GM18907 (cell line): ENCODE results near the gene ENPP6.
A peak's percentile ranks its signal among the peaks of the same experiment; 100 is the strongest.

Experiments used
- ATAC-seq: cut with Tn5 transposase; IDR thresholded peaks from one replicate; pipeline ENCODE4 v1.9.1; 2021; ENCODE audit warnings: mild to moderate bottlenecking, moderate library complexity; ENCODE audit not compliant: unreplicated experiment

The ENPP6 gene

DNA sequence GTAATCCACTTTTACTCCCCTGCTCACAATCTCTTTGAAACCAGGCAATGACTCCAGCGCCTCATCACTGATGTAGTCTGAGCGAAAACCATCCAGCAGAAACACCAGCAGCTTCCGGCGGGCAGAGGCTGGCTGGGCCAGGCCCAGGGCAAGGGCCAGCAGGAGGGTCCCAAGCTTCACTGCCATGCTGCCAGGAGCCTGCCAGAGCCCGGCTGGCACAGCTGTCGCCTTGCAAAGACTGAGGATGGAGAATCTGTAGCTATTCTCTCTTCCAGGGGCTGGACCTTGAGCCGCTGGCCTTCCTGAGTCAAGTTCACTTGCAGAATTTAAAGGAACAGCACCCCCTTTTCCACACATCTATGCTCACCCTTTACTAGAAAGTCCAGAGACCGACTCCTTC lies at the start of gene ENPP6:
Gene ENPP6 (minus strand): TSS at position 240 of the 400 bp plus-strand sequence. CDS start 54 bp downstream, at position 186.
- ATAC-seq = no peak

DNA sequence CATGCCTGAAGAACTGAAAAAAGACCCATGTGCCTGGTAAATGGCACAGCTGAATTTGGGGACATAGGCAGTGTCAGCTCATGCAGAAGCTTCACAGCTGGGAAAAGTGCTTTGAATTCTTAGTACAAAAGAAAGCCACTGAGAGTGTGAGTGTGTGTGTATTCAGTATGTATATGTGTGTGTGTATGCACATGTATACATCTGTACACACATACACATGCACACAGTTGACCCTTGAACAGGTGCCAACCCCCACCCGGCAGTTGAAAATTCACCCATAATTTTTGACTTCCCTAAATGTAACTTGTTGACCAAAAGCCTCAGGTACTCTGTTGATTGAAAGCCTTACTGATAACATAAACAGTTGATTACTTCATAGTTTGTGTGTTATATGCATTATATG lies 49.5 kb upstream of the ENPP6 start:
- ATAC-seq = no peak

DNA sequence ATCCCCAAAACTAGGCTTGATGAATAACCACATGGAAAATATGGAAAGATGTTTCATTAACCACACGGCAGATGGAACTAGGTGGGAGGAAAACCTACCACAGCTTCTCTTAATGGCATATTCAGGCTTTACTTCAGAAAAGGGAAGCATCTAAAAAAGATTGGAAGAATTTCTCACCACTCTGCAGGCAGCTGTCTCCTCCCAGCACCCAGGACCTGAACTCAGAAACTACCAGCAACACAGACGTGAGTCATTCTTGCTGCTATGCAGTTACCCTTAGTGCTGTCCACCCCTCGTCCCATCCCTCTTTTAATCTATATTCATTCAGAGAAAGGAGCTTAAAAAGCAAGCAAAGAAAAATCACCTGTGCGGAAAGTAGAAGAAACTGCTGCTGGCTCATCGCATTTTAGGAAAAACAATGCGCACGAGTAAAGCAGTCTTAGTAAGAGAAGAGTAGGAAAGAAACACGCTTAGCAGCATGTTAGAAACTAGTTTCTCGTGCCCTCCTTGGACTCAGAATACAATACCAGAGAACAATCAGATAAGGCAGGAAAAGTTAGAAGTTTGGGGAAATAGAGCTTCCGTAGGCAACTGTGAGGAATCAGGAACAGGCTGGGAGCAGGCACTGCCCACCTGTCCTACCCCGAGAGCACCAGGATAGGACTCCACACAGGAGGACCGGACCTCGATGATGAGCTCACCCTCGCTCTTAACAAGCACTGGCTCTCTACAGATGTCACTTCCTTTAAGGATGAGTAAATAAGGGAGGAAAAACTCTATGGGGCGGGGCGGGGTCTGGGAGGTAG lies 48.1 kb upstream of the ENPP6 start:
- ATAC-seq = no peak

DNA sequence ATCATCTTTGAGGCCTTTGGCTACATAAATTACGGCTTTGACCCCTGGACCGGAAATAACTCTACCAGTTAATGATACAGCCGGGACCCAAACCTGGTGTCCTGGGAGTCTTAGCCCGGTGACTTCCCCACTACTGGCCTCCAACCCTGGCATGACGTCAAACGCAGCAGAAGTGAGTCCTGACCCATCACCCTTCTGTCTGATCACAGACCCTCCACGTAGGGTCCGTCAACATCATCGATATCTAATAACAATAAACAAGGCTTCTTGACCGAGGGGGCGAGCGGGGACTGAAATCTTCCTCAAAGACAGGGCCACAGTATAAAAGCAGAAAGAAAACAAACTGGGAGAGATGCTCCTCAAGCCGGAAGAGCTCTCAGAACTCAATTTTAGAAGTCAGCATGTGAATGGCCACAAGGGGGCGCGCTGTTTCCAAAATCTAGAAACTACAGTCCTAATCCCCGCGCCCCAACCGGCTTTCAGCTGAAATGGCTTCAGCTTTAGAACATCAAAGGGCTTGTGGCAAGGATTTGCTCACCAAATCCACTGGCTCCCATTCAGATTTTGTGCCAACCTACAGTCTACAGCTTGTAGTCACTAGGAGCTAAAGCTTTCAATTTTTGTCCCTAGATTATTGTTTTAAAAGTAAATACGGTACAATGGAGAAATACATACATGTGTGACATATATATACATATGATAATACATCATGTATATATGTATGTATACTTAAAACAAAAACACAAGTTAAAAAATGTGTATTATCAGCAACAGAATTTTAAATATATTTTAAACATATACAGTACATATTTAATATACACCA lies 46.4 kb upstream of the ENPP6 start:
- peak; percentile 36 for ATAC-seq

DNA sequence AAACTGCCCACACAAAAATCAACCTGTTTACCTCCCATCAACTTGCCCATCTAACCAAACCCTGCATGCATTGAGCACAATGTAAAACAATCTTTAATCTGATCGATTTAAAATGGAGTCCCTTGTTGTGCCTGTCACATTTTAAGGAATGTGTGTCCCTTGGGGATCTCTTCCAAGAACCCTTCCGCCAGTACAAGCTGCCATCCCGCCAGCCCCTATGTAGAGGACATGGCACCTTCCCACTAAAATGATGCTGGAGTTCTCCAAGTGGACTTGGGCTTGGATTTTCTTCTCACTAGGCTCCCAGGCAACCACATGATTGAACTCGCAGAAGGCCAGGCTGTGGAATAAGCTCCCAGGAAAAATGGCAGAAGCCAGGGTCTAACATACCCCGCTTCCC lies 45.8 kb upstream of the ENPP6 start:
- ATAC-seq = no peak

DNA sequence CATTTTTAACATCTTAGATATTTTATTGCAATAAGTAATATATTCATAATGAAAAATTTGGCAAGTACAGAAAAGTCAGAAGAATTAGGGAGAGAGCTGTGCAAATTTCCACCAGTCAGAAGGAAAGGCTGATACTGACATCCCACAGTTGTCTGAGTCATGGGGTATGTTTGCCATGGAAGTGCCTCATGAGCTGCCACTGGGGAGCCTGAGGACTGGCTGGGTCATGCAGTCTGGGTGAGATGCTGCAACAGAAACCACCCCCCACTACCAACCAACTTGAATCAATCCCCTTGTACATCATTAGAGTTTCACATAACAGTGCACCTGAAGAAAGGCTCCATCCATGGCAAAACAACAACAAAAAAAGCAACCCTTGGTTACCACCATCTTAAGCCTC lies 45.2 kb upstream of the ENPP6 start:
- no peak for ATAC-seq

DNA sequence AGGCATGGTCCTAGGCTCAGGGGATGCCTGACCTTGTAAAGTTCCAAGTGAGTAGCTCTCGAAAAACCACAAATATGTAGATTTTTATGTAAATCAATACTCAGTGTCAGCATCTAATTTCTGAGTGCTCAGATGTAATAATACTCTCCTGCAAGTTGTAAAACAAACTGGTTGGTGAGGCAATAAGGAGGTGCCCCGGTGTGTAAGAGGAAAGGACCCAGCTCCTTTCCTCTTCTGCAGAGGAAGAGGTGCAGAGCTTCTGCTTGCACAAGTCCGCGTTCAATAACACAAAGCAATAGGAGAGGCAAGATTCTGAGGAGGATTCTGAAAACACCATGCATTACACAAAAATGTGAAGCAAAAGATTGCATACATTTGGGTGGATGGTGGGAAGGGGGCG lies 43.6 kb upstream of the ENPP6 start:
- ATAC-seq = no peak

DNA sequence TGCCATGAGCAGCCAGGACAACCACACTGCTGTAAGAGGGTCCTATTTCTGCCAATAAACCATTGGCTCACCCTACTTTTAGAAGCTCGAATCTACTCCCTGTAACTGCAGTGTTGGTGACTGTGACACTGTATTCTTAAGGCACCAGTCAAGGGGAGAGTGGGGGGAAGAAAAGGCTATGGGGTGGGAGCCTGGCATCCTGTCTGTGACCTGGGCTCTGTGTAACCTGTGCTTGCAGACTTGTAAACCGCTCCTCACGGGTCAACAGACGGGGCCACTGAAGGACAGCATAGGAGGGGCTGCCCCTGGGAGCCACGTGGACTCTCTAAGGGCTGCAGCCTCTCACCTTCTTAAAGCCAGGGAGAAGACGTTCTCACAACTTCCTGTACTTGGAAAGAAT lies 42.2 kb upstream of the ENPP6 start:
- ATAC-seq = no peak

DNA sequence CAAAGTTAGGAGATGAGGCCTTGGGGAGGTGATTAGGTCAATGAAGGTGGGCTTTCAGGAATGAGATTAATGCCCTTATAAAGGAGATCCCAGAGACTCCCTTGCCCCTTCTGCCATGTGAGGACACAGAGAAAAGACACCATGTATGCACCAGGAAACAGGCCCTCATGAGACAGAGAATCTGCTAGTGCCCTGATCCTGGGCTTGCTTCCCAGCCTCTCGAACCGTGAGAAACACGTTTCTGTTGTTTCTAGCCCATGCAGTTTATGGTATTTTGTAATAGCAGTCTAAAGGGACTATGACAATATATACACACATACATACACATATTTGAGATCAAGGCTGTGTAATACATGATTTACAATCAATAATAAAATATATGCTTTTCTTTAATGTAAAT lies 41.4 kb upstream of the ENPP6 start:
- no peak for ATAC-seq

DNA sequence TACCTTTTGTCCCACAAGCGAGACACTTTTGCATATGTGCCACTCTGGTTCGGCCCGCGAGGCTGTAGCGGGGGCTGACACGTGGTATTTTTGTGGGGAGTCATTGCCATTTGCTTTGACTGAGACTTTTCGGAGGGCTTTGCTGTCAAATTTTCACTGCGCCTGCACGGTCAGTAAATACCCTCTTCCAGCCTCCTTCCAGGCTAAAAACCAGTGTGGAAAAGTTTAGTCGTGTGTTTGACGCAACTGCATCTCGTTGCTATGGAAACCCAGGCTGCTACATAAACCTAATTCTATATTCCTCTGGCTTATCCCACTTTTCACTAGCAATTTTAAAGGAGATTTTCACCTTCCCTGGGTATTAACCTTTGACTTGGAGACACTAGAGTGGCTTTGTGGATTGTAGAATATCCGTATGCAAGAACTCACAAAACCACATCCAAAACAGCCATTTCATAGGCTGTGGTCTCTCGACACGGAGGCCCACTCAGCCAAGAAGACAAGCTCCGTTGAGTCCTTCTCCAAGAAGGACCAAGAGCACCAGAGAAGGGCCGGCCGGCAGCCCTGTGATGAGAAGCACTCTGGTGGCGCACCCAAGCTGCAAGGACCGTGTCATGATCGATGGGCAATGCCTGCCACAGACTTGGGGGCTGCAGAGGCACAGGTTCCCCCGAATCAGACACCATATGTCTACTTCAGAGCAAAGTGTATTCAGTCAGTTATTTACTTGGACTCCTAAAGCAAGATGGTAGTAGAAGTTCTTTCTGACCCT lies 38.4 kb upstream of the ENPP6 start:
- no peak for ATAC-seq

DNA sequence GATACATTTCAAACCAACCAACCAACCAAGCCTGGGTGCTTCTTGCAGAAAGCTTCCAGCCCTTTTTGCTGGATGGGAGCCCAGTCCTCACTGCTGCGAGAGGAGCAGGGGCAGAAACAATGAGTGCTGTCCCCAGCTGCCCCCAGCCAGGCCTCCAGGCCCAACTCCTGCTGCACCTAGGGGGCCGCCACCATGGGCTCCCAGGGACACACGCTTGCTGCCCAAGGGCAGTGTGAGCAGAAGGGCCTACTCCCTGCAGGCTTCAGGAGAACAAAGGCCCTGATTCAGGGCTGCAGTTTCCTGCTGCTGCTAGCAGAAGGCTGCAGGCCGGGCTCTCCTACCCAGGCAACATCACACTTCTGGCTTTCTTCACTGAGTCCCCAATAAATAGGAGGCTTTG lies 37.7 kb upstream of the ENPP6 start:
- ATAC-seq = no peak

DNA sequence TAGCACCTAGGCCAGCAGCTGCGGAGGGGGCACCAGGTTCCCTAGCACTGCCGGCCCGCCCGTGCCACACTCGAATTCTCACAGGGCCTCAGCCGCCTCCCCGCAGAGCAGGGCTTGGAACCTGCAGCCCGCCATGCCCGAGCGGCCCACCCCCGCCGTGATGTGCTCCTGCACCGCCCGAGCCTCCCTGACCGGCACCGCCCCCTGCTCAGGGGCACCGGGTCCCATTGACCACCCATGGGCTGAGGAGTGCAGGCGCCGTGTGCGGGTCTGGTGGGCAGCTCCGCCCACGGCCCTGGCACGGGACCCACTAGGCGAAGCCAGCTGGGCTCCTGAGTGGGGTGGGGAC lies 35.4 kb upstream of the ENPP6 start:
- no peak for ATAC-seq

DNA sequence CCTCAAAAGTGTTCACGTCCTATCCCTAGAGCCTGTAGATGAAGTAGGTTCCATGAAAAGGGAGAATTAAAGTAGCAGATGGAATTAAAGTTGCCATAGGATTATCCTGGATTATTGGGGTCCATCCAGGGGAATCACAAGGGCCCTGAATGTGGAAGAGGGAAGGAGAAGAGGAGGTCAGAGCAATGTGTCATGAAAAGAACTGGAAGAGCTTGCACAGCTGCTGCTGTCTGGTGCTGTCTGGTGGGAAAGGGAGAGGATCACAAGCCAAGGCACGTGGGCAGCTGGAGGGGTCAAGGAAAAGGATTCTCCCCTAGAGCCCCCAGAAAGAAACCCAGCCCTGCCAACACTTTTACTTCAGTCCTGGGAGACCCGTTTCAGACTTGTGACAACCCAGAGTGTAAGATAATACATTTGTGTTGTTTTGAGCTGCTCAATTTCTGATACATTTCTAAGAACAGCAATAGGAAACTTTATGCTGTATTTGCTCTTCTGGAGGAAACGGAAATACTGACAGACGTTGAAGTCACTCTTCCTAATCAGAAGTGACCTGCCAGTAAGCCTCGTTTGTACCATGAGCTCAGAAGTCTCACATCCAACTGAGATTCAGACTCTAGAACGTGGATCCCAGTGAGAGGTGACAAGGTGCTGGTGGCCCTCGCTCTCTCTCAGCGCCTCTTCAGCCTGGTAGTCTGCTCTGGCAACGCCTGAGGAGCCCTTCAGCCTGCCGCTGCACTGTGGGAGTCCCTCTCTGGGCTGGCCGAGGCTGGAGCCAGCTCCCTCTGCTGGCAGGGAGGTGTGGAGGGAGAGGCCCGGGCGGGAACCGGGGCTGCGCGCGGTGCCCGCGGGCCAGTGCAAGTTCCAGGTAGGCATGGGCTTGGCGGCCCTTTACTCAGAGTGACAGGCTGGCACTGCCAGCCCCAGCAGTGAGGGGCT lies 34.7 kb upstream of the ENPP6 start:
- no peak for ATAC-seq

DNA sequence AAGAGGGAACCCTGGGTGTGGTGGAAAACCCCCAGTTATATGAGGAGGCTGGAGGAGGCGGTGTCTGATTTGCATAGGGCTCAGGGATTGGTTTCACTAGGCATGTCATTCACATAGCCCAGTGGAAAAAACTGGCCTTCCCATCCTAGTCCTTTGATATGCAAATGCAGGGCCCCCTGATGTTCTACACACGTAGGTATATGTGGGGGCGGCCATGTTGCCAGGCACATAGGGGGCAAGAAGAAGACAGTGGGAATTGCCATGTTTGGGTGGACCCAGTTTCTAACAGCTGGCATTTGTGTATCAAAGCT lies 34.0 kb upstream of the ENPP6 start:
- ATAC-seq = no peak

DNA sequence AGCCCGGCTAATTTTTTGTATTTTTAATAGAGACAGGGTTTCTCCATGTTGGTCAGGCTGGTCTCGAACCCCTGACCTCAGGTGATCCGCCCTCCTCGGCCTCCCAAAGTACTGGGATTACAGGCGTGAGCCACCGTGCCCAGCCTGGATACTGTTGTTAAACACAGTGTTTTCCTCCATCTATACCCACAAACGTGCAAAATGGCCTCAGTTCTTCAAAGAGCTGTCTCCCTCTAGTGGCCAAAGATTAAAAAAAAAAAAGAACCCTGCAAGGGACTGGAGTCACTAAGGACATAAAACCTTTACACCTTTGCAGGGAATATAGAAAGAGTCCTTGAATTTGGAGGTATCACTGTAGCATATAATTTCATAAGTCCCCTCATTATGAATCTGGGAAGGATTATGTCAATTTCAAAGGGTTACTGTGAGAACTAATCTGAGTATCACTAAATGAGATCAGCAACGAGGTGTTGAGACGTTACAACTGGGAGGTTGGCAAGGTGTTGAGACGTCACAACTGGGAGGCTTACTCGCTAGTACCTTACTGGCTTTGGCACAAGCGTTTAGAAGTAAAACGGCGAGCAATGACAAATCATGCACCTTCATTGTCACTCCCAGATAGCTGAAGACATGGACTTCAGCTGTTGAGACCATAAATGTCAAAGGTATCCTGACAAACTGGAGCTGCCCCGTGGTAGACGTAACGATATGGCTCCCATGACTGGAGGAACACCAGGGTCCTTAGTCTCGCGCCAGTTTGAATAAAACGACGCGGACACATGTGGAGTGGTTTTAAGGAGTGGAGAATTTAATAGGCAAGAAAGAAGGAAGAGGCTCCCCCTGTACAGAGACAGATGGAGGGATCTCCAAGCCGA lies 33.4 kb upstream of the ENPP6 start:
- peak; percentile 62 for ATAC-seq

DNA sequence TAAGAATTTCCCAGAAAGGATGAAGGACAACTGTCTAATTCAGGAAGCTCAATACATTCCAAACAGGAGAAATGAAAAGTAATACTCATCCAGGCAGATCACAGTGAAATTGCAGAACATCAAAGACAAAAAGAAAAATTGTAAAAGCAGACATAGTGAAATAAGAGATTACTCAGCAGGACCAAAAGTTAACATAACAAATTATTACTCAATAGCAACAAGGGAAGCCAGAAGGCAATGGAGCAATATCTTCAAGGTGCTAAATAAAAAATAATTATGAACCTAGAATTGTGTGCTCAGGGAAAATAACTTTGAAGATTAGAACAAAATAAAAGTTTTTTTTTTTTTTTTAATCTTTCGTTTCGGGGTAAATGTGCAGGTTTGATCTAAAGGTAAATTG lies 30.5 kb upstream of the ENPP6 start:
- ATAC-seq = no peak

DNA sequence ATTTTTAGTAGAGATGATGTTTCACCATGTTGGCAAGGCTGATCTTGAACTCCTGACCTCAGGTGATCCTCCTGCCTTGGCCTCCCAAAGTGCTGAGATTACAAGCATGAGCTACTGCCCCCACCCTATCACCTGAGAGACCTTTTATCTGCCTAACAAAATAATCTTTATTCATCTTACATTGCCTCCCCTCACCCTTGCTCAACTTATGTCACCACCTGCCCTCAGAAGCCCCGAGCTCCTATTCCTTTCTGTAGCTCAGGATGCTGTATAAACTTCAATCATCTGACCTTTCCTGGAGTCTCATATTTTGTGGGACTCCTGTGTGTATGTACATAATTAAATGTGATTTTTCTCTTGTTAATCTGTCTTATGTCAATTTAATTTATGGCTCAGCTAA lies 29.7 kb upstream of the ENPP6 start:
- ATAC-seq = no peak

DNA sequence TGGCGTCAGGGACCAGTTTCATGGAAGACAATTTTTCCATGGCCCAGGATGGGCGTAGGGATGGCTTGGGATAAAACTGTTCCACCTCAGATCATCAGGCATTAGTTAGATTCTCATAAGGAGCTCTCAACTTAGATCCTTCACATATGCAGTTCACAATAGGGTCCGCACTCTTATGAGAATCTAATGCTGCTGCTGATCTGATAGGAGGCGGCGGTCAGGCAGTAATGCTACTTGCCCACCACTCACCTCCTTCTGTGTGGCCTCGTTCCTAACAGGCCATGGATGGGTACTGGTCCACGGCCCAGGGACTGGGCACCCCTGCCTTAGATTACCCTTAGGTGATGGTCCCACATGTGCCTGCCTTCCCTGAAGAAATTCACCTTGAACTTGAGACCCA lies 28.8 kb upstream of the ENPP6 start:
- no peak for ATAC-seq

DNA sequence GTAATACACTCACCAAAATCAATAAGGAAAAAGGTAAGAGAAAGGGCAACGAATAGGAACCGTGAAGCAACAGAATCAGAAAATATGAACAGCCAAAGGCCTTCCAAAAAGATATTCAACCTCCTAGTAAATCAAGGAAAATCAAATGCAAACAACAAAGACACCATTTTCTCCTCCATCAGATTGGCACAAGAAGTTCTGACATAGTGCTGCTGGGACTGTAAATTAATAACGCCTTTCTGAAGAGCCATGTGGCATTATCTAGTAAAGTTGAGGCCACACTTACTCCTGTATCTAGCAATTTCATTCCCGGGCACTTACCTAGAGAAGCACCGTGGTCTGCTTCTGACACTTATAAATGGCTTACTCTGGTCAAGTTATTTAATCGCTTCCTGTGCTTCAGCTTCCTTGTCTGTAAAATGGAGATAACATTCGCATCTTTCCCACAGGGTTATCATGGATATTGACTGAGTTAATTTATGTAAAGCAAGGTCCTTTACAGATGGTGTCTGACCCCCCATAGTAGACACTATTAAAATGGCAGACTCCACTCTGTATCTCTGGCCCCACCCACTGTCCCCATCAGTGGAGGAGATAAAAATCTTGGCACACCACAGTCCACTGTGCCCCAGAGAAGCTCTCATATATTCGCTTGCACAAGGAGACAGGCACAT lies 20.5 kb upstream of the ENPP6 start:
- no peak for ATAC-seq
